Heart left ventricle (tissue), 16 donors: Measurements from ENCODE around the gene GALNT13. TPM values are rescaled to one million over a fixed set of nuclear protein-coding genes. Genes with fewer than 3 reads are reported as not detected.

ENCODE experiments used
- ATAC-seq, 4 donors: fragments of 200-7000 bp; cut with Tn5 transposase; one replicate each; pipeline ENCODE4 v1.9.1; 2020 to 2022; ENCODE audit warnings: moderate library complexity in 4 of 4, mild to moderate bottlenecking in 3 of 4, moderate number of reproducible peaks in 1 of 4
- DNase-seq, 5 donors: peaks; one replicate each; pipeline ENCODE4 v3.0.0-alpha.2; 2020
- H3K27ac ChIP-seq, 12 donors: fragments of 200-600 bp; sonication (generic) in 4 of 12; one replicate each; pipeline versions ENCODE4 v1.5.0 to v1.8.0; 2016 to 2022; ENCODE audit warnings: mild to moderate bottlenecking in 2 of 12
- H3K27me3 ChIP-seq, 9 donors: fragments of 200-600 bp; sonication (generic) in 2 of 9; one replicate each; pipeline versions ENCODE4 v1.5.1 to v1.8.0; 2016 to 2022; ENCODE audit warnings: mild to moderate bottlenecking in 3 of 9
- H3K36me3 ChIP-seq, 9 donors: fragments of 200-600 bp; sonication (generic) in 2 of 9; one replicate each; pipeline versions ENCODE4 v1.5.0 to v1.8.0; 2018 to 2022; ENCODE audit warnings: mild to moderate bottlenecking in 2 of 9
- H3K4me1 ChIP-seq, 12 donors: fragments of 200-600 bp; sonication (generic) in 4 of 12; one replicate each; pipeline versions ENCODE4 v1.5.0 to v1.8.0; 2016 to 2022; ENCODE audit warnings: mild to moderate bottlenecking in 3 of 12
- H3K4me3 ChIP-seq, 12 donors: fragments of 200-600 bp; sonication (generic) in 4 of 12; one replicate each; pipeline versions ENCODE4 v1.5.0 to v1.8.0; 2017 to 2022; ENCODE audit warnings: mild to moderate bottlenecking in 9 of 12, moderate library complexity in 4 of 12
- H3K9me3 ChIP-seq, 12 donors: fragments of 200-600 bp; sonication (generic) in 4 of 12; one replicate each; pipeline versions ENCODE4 v1.5.0 to v1.8.0; 2016 to 2022; ENCODE audit warnings: mild to moderate bottlenecking in 1 of 12
- POLR2A ChIP-seq, 2 donors: fragments of 450-650 bp; IDR thresholded peaks; one replicate each; pipeline ENCODE4 v1.6.1; 2017; ENCODE audit warnings: antibody characterized with exemption in 2 of 2, mild to moderate bottlenecking in 2 of 2, moderate library complexity in 2 of 2
- WGBS, 4 donors: extraction: QIAGEN DNeasy Blood & Tissue Kit in 2 of 4; methylation state at CpG; one replicate each; pipeline versions ENCODE4 v1.1.5 to v1.1.7; 2013 to 2018; 5-methylcytosine and 5-hydroxymethylcytosine counted together
- intact Hi-C, 10 donors: fragments of 100-400 bp; cut with DNase I; formaldehyde crosslinking; loops; one replicate each; pipeline versions ENCODE4 v1.11.1 to v1.14.2; 2022
- polyA plus RNA-seq, 2 donors: library from polyadenylated mRNA; stranded (reverse); fragments of 200-250 nt; gene quantifications; one replicate each; pipeline ENCODE4 v1.2.3, GENCODE V29; 2013
- total RNA-seq, 9 donors: library from RNA; depleted of rRNA in 2 of 9; stranded (reverse); fragments of >200 nt in 2 of 9; fragmentation: NEBNext Ultra II Directional in 3 of 9; extraction: Animal tissue kit (Norgen Biotek cat#: 25700) in 3 of 9; gene quantifications; one replicate each; pipeline versions ENCODE4 v1.1.0 to v1.2.4, GENCODE V29; 2016 to 2023
- TF ChIP-seq, protein P1 (sequence below), 12 donors: fragments of 200-600 bp; sonication (generic) in 4 of 12; IDR thresholded peaks; one replicate each; pipeline versions ENCODE4 v1.5.0 to v1.8.0; 2018 to 2022; ENCODE audit warnings: antibody characterized with exemption in 12 of 12, mild to moderate bottlenecking in 5 of 12
- donor health status: ischemic (EF 13 %, LVEDD 7.1; RV severe dilation, severe dysfunction).
- donor health status: healthy with polysubstance abuse.
- donor health status: DM: no; HTN: yes; CAD: no.
- donor health status: DM: no; HTN: no; CAD: no.
- donor health status: ischemic (EF 25% LVEDD 6.9; RV normal size, moderate dysfunction).
- donor health status: ischemic (EF 25% LVEDD 5.7; RV mildly dilated, moderate dysfunction).
- donor health status: healthy.
- donor health status: DM: yes; HTN: yes; CAD: no.
- donor health status: ischemic (EF 35%, LVEDD 5.7; RV mildly dilated, moderate dysfunction).
- donor health status: nonischemic (EF 11% LVEDD 7.7; RV severe dilation, severe dysfunction).
- donor health status: DM: yes; HTN: yes; CAD: no.
- donor health status: PGD.
- donor health status: ischemic (EF 29% LVEDD 5.4; RV normal size, mild dysfunction).
- donor health status: nonischemic (EF 23%, LVEDD 6.1; RV moderate dilation, normal function).

The GALNT13 gene
- total and polyA plus RNA-seq, 11 donors = 0.11 to 1.5 (median 0.22) TPM; not detected in 3

DNA sequence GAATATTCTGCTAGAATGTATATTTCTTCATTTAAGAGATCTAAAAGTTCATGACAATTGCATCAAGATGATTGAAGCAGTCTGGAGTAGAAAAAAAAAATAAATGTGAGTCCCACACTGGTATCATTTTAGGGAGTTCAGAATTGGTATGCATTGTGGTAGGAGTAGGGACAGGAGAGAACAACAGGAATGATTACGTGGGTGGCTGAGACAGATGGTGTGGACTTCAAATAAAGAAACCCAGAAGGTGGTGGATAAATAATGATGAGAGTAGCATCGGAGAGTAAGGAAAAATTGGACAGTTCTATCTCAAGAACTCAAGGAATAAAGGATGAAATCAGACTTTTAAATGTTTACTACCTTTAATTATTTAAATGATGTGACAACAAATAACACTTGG, 289.6 kb downstream of the GALNT13 start:
- Histone ChIP-seq H3K4me3 (no peak overlapping the region), H3K27ac (no peak overlapping the region), H3K9me3 (no peaks in the 10 kb centered on the region), H3K36me3 (no peaks in the 10 kb centered on the region), H3K4me1 (no peaks in the 10 kb centered on the region), H3K27me3 (no peaks in the 10 kb centered on the region)
- DNase-seq = no peak
- WGBS, 4 donors = 70 to 87% (median 77%) methylated on average over 2 of the region's 2 CpGs
- no peak for ATAC-seq
- TF ChIP-seq, protein P1, sequence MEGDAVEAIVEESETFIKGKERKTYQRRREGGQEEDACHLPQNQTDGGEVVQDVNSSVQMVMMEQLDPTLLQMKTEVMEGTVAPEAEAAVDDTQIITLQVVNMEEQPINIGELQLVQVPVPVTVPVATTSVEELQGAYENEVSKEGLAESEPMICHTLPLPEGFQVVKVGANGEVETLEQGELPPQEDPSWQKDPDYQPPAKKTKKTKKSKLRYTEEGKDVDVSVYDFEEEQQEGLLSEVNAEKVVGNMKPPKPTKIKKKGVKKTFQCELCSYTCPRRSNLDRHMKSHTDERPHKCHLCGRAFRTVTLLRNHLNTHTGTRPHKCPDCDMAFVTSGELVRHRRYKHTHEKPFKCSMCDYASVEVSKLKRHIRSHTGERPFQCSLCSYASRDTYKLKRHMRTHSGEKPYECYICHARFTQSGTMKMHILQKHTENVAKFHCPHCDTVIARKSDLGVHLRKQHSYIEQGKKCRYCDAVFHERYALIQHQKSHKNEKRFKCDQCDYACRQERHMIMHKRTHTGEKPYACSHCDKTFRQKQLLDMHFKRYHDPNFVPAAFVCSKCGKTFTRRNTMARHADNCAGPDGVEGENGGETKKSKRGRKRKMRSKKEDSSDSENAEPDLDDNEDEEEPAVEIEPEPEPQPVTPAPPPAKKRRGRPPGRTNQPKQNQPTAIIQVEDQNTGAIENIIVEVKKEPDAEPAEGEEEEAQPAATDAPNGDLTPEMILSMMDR (IDR thresholded peaks at IDR 0.05) = no peak
- no peak for TF ChIP-seq POLR2A (IDR thresholded peaks at IDR 0.05)
- intact Hi-C loops = no loop called here

DNA sequence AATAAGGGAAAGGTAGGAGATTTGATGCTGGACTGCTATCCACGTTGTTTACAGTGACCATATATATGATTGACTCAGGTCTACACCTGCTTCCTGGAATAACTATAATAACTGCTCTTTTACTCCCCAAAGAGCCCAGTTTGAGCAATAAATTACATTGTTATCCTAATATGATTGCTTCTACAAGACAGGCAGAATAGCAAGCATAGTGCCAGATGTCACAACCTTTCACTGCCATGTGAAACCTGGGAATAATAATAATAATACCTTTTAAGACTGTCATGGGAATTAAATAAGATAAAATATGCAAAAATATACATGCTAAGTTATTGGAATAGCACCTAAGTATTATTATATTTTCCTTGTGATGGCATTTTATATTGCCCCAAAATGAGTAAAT, 298.7 kb downstream of the GALNT13 start:
- no peaks in the 10 kb centered on the region for H3K36me3 ChIP-seq
- no peaks in the 10 kb centered on the region for H3K9me3 ChIP-seq
- no peak overlapping the region for H3K27ac ChIP-seq
- H3K4me3 ChIP-seq = no peak overlapping the region
- DNase-seq (no peak), ATAC-seq (no peak)
- no peak for TF ChIP-seq POLR2A (IDR thresholded peaks at IDR 0.05)
- TF ChIP-seq, protein P1 (IDR thresholded peaks at IDR 0.05) = no peak
- intact Hi-C loops = no loop called here
- 46 to 53% (median 50%) methylated on average over 1 of the region's 1 CpG for WGBS, 4 donors
- H3K4me1 ChIP-seq = no peaks in the 10 kb centered on the region
- H3K27me3 ChIP-seq = no peaks in the 10 kb centered on the region

DNA sequence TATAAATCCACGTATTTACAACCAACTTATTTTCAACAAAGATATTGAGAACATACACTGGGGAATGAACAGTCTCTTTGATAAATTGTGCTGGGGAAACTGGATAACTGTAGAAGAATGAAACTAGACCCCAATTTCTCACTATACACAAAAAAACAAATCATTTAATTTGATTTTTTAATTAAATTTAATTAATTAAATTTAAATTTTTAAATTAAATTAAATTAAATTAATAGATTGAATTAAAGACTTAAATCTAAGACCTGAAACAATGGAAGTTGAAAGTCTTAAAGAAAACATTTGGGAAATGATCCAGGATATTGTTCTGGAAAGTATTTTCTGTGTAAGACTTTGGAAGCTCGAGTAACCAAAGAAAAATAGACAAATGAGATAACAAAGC, 301.4 kb downstream of the GALNT13 start:
- Histone ChIP-seq H3K36me3 (no peaks in the 10 kb centered on the region), H3K4me3 (no peak overlapping the region), H3K27ac (no peak overlapping the region), H3K27me3 (no peaks in the 10 kb centered on the region), H3K9me3 (no peaks in the 10 kb centered on the region), H3K4me1 (no peaks in the 10 kb centered on the region)
- TF ChIP-seq, protein P1 (IDR thresholded peaks at IDR 0.05) = no peak
- TF ChIP-seq POLR2A (IDR thresholded peaks at IDR 0.05) = no peak
- DNase-seq = no peak
- intact Hi-C loops = no loop called here
- WGBS, 4 donors = 39 to 60% (median 47%) methylated on average over 2 of the region's 2 CpGs
- no peak for ATAC-seq

DNA sequence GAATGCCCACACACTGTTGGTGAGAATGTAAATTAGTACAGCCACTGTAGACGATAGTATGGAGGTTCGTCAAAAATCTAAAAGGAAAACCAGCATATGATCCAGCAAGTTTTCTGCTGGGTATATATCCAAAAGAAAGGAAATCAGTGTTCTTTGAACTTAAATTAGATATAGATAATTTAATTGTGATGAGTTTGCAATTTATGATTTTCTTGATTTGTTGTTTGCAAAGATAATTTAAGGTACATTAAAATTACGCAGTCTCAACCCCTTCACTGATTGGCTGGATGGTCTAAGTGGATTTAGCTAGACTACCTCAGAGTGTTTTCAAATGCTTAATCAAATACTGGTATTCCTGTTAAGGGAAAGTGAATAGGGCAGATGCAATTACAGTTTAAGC, 302.2 kb downstream of the GALNT13 start:
- 83 to 94% (median 90%) methylated on average over 3 of the region's 3 CpGs for WGBS, 4 donors
- no peaks in the 10 kb centered on the region for H3K4me1 ChIP-seq
- intact Hi-C loops = no loop called here
- H3K4me3 ChIP-seq = no peak overlapping the region
- H3K27me3 ChIP-seq = no peaks in the 10 kb centered on the region
- H3K27ac ChIP-seq = no peak overlapping the region
- TF ChIP-seq POLR2A (IDR thresholded peaks at IDR 0.05) = no peak
- TF ChIP-seq, protein P1 (IDR thresholded peaks at IDR 0.05) = no peak
- no peaks in the 10 kb centered on the region for H3K9me3 ChIP-seq
- no peaks in the 10 kb centered on the region for H3K36me3 ChIP-seq
- DNase-seq = no peak
- no peak for ATAC-seq
